ENCODE measurements around the gene FEM1A. TPM values are rescaled to one million over a fixed set of nuclear protein-coding genes. Genes with fewer than 3 reads are reported as not detected.

The FEM1A gene
- total RNA-seq, 1 experiment from 2014 or later, result 13.4 TPM

GRCh38 chr19:4774136-4774535, 17.4 kb upstream of the FEM1A start:
- no peak for DNase-seq (ENCODE audit: low read depth, low spot score)
- BruUV-seq (replicated peaks), result no TSS peak
- H3K4me1 ChIP-seq (ENCODE audit: control insufficient read depth, insufficient read depth, low read length), result no peaks in the 10 kb centered on the region
- ATAC-seq, result no peak
- no peaks in the 10 kb centered on the region for H3K9me3 ChIP-seq (ENCODE audit: control insufficient read depth, insufficient read depth, low read depth, low read length)
- H3K27ac ChIP-seq (ENCODE audit: low read length), result no peak overlapping the region
- TF ChIP-seq, protein P1, sequence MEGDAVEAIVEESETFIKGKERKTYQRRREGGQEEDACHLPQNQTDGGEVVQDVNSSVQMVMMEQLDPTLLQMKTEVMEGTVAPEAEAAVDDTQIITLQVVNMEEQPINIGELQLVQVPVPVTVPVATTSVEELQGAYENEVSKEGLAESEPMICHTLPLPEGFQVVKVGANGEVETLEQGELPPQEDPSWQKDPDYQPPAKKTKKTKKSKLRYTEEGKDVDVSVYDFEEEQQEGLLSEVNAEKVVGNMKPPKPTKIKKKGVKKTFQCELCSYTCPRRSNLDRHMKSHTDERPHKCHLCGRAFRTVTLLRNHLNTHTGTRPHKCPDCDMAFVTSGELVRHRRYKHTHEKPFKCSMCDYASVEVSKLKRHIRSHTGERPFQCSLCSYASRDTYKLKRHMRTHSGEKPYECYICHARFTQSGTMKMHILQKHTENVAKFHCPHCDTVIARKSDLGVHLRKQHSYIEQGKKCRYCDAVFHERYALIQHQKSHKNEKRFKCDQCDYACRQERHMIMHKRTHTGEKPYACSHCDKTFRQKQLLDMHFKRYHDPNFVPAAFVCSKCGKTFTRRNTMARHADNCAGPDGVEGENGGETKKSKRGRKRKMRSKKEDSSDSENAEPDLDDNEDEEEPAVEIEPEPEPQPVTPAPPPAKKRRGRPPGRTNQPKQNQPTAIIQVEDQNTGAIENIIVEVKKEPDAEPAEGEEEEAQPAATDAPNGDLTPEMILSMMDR (IDR thresholded peaks at IDR 0.05), result no peak
- TF ChIP-seq, protein P2, sequence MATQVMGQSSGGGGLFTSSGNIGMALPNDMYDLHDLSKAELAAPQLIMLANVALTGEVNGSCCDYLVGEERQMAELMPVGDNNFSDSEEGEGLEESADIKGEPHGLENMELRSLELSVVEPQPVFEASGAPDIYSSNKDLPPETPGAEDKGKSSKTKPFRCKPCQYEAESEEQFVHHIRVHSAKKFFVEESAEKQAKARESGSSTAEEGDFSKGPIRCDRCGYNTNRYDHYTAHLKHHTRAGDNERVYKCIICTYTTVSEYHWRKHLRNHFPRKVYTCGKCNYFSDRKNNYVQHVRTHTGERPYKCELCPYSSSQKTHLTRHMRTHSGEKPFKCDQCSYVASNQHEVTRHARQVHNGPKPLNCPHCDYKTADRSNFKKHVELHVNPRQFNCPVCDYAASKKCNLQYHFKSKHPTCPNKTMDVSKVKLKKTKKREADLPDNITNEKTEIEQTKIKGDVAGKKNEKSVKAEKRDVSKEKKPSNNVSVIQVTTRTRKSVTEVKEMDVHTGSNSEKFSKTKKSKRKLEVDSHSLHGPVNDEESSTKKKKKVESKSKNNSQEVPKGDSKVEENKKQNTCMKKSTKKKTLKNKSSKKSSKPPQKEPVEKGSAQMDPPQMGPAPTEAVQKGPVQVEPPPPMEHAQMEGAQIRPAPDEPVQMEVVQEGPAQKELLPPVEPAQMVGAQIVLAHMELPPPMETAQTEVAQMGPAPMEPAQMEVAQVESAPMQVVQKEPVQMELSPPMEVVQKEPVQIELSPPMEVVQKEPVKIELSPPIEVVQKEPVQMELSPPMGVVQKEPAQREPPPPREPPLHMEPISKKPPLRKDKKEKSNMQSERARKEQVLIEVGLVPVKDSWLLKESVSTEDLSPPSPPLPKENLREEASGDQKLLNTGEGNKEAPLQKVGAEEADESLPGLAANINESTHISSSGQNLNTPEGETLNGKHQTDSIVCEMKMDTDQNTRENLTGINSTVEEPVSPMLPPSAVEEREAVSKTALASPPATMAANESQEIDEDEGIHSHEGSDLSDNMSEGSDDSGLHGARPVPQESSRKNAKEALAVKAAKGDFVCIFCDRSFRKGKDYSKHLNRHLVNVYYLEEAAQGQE (IDR thresholded peaks at IDR 0.05; ENCODE audit: insufficient read depth in 1 of 2, low read depth in 2 of 2, low read length in 1 of 2), result no peak
- TF ChIP-seq POLR2AphosphoS5 (IDR thresholded peaks at IDR 0.05; ENCODE audit: low read depth, low read length) (no peak), SIN3A (IDR thresholded peaks at IDR 0.05; ENCODE audit: borderline replicate concordance, insufficient read depth, low read depth, low read length) (no peak), TCF7L2 (IDR thresholded peaks at IDR 0.05; ENCODE audit: low read depth, low read length) (no peak)
- ChIA-PET CTCF (no interaction called here), POLR2A (no interaction called here)
- no peaks in the 10 kb centered on the region for H3K36me3 ChIP-seq (ENCODE audit: control insufficient read depth, insufficient read depth, low read length)
- in situ Hi-C loops (cut with HindIII; ENCODE audit: low pct_unique_long_range_greater_than_20kb, low sequenced_read_pairs) (no loop called here), intact Hi-C loops (cut with micrococcal nuclease; ENCODE audit: unreplicated experiment) (no loop called here)
- no peak overlapping the region for H3K4me3 ChIP-seq (ENCODE audit: low read depth in 2 of 2, low read length in 2 of 2)
- no peaks in the 10 kb centered on the region; the same call in 1 of the 2 replicates for H3K27me3 ChIP-seq (ENCODE audit: control insufficient read depth, insufficient read depth, low read length)

DNA sequence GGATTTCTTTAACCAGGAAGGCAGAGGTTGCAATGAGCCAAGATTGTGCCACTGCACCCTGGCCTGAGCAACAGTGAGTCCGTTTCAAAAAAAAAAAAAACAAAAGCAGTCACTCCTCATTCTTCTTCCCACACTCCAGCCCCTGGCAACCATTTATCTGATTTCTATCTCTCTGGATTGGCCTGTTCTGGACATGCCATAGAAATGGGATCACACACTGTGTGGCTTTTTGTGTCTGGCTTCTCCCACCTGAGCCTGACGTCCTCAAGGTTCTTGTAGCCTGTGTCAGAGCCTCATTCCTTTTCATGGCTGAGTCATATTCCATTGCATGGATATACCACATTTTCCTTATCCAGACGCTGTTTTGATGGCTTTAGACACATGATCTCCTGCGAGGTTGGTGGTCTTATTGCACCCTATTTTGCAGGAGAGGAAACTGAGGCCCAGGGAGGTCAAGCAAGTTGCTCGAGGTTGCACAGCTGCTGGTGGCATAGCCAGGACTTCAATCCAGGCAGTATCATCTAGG, 15.8 kb upstream of the FEM1A start:
- Histone ChIP-seq H3K4me1 (ENCODE audit: control insufficient read depth, insufficient read depth, low read length) (no peaks in the 10 kb centered on the region), H3K4me3 (ENCODE audit: low read depth in 2 of 2, low read length in 2 of 2) (no peak overlapping the region), H3K27ac (ENCODE audit: low read length) (no peak overlapping the region), H3K27me3 (ENCODE audit: control insufficient read depth, insufficient read depth, low read length) (no peaks in the 10 kb centered on the region), H3K36me3 (ENCODE audit: control insufficient read depth, insufficient read depth, low read length) (no peaks in the 10 kb centered on the region), H3K9me3 (ENCODE audit: control insufficient read depth, insufficient read depth, low read depth, low read length) (no peaks in the 10 kb centered on the region)
- ATAC-seq (no peak), DNase-seq (ENCODE audit: low read depth, low spot score) (no peak)
- in situ Hi-C loops (cut with HindIII; ENCODE audit: low pct_unique_long_range_greater_than_20kb, low sequenced_read_pairs) (no loop called here), intact Hi-C loops (cut with micrococcal nuclease; ENCODE audit: unreplicated experiment) (no loop called here)
- TF ChIP-seq SIN3A (IDR thresholded peaks at IDR 0.05; ENCODE audit: borderline replicate concordance, insufficient read depth, low read depth, low read length) (no peak), POLR2AphosphoS5 (IDR thresholded peaks at IDR 0.05; ENCODE audit: low read depth, low read length) (no peak), TCF7L2 (IDR thresholded peaks at IDR 0.05; ENCODE audit: low read depth, low read length) (no peak)
- TF ChIP-seq, protein P1 (IDR thresholded peaks at IDR 0.05), result no peak
- TF ChIP-seq, protein P2 (IDR thresholded peaks at IDR 0.05; ENCODE audit: insufficient read depth in 1 of 2, low read depth in 2 of 2, low read length in 1 of 2), result no peak
- CTCF ChIA-PET, result no interaction called here
- POLR2A ChIA-PET, result no interaction called here
- no TSS peak for BruUV-seq (replicated peaks)
